GM12801 (cell line): Measurements from ENCODE around the gene PREP.

Experiments
- TF ChIP-seq, protein P1 (sequence below): IDR thresholded peaks from one replicate; pipeline ENCODE4 v1.5.1; 2011; ENCODE audit warnings: control low read depth; ENCODE audit not compliant: insufficient read length; ENCODE audit errors: extremely low read depth

The PREP gene

DNA sequence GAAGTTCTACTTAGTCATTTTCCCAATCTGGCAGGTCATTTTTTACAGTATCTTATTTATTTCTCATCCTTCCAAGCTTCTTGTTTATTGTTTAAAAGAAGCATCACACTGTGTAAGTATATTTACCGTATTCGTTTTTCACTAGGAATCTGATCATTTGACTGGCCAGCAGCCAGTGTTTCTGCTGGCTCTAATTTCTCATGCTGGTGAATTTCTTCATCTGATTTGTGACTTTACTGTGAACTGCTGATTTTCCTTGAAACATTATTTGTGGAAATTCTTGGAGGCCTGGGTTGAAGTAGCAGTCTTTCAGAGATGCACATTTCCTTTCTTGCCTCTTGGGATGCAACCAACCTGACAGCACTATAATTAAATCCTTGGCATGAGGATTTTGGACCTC lies 65.9 kb downstream of the PREP start:
- TF ChIP-seq, protein P1, sequence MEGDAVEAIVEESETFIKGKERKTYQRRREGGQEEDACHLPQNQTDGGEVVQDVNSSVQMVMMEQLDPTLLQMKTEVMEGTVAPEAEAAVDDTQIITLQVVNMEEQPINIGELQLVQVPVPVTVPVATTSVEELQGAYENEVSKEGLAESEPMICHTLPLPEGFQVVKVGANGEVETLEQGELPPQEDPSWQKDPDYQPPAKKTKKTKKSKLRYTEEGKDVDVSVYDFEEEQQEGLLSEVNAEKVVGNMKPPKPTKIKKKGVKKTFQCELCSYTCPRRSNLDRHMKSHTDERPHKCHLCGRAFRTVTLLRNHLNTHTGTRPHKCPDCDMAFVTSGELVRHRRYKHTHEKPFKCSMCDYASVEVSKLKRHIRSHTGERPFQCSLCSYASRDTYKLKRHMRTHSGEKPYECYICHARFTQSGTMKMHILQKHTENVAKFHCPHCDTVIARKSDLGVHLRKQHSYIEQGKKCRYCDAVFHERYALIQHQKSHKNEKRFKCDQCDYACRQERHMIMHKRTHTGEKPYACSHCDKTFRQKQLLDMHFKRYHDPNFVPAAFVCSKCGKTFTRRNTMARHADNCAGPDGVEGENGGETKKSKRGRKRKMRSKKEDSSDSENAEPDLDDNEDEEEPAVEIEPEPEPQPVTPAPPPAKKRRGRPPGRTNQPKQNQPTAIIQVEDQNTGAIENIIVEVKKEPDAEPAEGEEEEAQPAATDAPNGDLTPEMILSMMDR = no peak

DNA sequence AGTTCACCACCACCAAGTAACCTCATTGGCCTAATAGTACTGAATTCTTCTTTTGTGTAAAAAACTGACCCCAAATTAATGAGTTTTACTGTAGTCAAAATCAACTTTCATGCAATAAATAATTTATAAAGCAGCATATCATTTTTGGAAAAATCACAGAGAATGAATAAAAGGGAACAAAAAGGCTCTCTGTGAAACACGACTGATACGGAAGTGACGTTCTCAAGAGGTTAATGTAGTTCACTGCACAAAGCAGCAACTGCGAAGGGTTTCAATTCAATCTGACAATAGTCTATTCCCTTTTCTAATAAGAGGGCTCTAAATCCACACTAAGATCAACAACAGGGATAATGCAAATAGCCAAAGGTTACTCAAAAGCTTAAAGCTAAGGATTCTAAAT lies 70.3 kb downstream of the PREP start:
- TF ChIP-seq, protein P1 = no peak

DNA sequence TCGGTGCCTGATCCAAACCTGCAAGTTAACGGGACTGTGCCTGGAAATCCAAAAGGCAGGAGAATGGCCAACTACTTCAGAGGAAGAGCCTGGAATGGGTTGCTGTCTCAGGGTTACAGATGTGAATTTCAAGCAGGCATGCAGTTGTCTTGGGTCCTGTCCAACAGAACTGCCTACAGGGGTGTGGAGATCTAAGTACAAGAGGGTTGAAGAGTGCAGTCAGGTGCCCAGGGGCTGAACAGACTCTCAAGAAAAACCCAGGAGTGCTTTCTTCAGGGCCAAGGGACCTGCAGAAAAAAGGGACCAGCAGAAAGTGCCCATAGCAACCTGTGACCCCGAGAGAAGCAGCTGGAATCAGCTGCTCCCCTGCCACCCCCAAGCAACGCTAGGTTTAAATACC lies 71.0 kb downstream of the PREP start:
- TF ChIP-seq, protein P1 = no peak

DNA sequence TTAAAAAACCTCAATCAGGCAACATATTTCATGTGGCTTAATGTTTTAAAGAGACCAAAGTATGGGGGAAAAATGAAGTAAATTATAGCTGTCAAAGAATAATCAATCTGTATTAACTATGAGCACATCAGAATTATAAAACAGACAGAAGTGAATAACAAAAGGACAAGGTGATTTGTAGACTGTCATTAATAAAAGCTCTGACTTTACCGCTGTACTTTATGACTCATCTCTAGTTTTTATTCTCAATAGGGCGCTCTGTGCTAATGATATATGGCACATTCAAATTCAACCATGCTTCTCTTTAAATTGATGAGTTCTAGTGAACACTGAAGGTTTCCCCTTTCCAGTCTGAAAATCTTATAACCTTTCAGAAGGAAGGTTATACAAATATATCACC lies 72.0 kb downstream of the PREP start:
- TF ChIP-seq, protein P1 = no peak

DNA sequence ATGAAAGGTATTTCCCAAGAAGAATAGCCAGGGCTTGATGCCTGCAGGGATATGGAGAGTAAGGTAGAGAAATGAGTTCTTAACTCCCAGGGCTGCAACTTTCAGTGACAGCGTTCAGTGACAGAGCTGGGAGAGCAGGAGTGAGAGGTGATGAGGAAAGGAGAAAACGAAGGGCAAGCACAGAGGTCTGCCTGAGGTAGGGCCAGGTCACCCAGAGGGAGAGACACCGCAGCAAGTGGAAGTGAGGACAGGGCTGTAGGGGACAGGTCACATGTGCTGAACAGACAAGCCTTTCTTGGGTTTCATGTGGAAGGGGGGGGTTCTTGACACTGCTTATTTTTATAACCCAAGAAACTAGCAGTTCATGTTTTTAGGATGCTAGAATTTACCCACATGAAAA lies 72.5 kb downstream of the PREP start:
- TF ChIP-seq, protein P1 = no peak

DNA sequence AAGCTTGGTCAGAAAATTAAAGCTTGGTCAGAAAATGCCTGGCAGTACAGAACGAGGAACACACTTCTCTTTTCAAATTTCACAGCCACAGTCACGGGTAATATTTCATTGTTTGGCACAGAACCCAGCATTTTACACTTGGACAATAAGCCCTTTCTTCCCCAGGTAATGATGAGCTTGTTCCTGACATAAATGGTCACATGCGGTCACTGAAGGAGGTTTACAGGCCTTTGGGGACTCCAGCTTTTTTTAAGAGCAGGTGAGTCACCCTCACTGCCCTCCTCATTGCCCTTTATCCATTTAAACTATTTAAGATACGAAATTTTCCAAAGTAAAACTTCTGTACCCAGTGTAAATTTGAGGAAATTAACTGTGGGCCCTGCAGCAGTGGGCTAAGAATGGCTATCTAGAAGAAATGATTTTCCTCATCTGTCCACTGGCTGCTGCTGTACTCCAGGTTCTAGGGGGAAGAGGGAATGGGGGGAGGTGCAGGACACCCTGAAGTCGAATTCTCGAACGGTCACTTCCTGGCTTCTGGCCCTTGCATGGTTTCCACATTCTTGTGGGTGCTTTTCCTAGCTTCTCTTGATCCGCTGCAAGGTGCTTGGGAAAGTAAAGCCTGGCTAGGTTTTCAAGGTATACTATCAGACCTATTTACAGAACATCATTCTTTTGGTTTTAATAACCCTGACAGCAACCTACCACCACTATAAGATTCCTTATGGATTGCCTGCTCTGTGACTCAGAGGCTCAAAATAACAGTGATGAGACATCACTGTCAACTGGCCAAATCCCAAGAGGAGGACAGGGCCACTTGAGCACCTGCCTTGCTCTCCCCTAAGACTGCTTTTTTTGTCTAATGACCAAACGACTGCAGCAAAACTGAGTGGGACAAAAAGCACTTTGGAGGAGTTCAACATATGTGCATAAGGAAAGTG lies 75.8 kb downstream of the PREP start:
- TF ChIP-seq, protein P1 = no peak

DNA sequence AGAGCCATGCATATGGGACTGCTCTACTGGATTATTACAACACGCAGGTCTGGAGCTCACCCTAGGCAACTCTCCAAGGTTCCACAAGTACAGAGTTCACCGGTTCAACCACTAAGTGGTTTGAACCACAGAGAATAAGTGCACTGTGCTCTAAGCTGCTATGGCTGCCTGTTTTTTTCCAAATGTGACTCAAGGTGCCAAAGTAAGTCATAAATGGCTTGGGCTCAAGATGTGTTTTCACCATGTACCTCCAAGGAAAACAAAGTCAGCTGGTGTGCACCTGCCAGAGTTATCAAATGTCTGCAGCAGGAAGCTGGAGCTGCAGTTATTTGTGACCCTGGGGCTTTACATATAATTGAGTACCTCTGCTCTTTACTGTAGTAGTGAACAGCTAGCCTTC lies 76.7 kb downstream of the PREP start:
- TF ChIP-seq, protein P1 = no peak
